GM21367 (cell line): Measurements from ENCODE around the gene SPEM1.

Experiments used
- ATAC-seq: cut with Tn5 transposase; IDR thresholded peaks from one replicate; pipeline ENCODE4 v1.9.1; 2021; ENCODE audit not compliant: unreplicated experiment

The SPEM1 gene, protein sequence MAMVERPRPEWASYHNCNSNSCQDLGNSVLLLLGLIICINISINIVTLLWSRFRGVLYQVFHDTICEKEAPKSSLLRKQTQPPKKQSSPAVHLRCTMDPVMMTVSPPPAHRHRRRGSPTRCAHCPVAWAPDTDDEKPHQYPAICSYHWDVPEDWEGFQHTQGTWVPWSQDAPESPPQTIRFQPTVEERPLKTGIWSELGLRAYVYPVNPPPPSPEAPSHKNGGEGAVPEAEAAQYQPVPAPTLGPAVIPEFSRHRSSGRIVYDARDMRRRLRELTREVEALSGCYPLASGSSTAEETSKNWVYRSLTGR

DNA sequence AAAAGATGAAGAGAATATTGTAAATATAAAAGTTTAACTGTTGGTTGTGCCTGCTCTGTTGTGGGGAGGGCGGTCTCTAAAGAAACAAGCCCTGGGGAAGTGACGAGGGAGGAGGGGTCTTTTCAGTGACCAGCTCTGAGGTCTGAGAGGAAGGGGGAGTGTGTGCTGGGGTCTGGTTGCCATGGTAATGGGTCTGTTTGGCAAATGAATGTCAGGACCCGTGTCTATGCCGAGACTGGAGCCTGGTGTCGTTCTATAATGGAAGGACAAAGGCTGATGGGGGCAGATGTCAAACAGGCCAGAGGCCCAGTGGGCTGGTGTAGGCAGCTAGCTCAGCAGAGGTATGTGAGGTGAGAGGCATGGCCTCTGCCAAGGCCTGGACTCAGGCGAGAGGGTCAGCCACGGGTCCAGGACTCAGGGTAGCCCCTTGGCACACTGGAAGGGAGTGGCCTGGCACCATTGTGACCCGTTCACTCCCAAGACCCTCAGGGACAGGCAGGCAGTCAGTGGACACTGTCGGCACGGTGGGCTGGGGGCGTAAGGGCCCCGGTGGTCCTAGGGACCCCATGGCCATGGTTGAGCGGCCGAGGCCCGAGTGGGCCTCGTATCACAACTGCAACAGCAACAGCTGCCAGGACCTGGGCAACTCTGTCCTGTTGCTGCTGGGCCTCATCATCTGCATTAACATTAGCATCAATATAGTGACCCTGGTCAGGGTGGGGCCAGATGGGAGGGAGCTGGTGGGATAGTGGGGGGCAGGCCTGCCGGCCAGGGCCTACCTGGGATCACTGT lies at the start of gene SPEM1:
SPEM1 (plus strand) TSS at position 506 of the 792 bp plus-strand sequence; CDS start at position 567, 61 bp downstream.
- ATAC-seq = no peak

DNA sequence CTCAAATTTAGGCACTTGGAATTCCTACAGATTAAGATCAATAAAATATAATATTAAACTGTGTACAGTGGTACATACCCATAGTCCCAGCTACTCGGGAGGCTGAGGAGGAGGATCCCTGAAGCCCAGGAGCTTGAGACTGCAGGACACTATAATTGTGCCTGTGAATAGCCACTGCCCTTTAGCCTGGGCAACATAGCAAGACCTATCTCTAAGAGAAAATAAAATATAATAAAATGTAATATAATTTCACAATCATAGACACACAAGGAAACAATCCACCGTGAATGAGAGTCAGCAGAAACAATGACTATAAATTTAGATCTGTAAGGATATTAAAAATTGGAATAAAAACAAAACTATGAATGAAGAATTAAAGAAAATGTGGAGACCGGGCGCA lies 49.3 kb upstream of the SPEM1 start:
- ATAC-seq = no peak

DNA sequence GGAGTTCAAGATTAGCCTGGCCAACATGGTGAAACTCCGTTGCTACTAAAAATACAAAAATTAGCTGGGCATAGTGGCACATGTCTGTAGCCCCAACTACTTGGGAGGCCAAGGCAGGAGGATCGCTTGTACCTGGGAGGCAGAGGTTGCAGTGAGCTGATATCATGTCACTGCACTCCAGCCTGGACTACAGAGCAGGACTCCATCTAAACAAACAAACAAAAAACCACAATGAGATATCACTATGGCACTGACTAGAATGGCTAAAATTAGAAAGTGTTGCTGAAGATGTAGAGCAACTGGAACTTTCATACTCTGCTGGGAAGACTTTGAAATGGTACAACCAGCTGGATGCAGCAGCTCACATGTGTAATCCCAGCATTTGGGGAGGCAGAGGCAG lies 45.8 kb upstream of the SPEM1 start:
- ATAC-seq = no peak

DNA sequence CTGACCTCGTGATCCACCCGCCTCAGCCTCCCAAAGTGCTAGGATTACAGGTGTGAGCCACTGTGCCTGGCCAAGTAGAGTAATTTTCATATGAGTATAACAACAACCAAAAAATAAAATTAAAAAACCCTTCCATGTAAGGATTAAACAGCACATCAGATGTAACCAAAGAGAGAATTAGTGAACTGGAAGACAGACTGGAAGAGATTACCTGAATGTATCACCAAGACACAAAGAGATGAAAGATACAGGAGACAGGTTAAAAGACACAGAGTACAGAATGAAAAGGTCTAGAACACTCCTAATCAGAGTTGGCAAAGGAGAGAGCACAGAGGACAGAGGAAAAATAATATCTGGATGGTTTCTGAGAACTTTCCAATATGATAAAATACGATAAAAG lies 41.0 kb upstream of the SPEM1 start:
- no peak for ATAC-seq

DNA sequence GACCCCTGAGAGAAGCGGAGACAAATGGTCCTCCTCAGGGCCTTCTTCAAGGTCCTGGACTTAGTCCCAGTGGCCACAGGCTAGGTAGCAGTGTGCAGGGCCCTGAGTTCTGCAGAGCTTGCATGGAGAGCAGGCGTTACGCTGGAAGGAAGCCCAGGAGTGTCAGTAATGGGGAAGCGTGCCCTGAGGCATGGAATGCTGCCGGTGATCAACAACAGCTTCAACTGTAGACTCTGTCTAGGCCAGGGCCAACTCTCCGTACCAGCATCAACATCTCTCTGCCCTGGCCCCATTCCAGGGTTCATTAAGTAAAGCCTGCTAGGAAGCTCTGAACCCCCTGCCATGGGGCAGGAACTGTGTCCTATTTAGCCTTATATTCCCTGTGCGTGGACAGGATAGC lies 39.8 kb upstream of the SPEM1 start:
- no peak for ATAC-seq

DNA sequence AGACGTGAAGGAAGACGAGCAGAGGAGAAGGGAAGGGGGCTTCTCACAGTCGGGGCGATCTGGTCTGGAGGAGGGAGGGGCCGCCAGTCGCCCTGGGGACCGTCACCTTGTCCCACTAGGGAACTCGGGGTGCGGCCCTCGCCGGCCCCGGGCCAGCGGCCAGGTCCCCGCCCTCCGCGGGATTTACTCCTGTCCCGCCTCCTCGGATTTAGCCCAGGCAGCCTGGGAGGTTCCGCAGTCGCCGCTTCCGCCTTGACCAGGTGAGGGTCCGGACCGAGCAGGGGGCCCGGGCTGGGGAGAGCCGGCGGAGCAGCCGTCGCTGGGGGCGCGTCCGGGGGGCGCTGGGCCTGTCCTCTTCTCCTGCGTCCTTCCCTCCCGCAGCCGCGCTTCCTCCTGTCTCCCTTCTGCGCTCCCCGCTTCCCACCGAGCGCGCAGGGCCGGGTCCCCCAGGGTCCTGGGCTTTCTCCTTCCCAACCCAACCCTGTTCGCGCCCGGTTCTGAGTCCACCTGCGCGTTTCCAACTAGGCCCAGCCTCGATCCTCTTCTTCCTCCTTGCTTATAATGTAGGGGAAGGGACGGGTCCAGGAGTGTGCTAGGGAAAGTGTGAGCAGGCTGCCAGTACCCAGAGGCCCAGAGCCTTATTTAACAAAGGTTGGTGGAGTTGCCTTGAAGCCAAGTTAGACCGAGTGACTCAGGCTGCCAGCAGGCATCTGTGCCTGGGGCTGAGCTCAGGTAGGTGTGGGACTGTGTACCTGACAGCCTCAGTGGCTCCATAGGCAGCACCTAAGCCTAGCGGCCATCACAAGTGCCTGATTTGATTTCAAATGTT lies 39.1 kb upstream of the SPEM1 start, which contains the start of gene TNK1:
TNK1 (plus strand) TSS at position 235 of the 829 bp plus-strand sequence. CDS start 1,838 bp downstream, outside the sequence.
- no peak for ATAC-seq

DNA sequence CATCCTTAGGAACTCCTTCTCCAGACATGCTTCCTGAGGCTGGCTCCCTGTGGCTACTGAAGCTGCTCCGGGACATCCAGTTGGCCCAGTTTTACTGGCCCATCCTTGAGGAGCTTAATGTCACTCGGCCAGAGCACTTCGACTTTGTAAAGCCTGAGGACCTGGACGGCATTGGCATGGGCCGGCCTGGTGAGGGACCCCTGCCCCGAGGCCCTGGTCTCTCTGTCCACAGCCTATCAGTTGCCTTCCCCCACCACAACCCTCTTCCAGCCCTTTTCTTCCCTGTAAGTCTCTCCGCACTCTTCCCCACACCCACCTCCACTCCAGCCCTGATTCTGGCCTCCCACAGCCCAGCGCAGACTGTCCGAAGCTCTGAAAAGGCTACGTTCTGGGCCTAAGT lies 37.2 kb upstream of the SPEM1 start:
- ATAC-seq = no peak

DNA sequence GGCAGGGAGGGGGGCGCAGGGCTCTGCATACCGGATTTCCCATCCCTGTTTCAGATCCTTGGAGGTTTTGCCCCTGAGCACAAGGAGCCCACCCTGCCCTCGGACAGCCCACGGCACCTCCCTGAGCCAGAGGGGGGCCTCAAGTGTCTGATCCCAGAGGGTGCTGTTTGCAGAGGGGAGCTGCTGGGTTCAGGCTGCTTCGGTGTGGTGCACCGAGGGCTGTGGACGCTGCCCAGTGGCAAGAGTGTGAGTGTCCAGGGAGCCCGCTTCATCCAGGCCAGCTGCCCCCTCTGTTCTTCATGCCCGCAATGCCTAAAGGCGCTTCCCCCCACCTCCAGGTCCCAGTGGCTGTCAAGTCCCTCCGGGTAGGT lies 36.8 kb upstream of the SPEM1 start:
- no peak for ATAC-seq

DNA sequence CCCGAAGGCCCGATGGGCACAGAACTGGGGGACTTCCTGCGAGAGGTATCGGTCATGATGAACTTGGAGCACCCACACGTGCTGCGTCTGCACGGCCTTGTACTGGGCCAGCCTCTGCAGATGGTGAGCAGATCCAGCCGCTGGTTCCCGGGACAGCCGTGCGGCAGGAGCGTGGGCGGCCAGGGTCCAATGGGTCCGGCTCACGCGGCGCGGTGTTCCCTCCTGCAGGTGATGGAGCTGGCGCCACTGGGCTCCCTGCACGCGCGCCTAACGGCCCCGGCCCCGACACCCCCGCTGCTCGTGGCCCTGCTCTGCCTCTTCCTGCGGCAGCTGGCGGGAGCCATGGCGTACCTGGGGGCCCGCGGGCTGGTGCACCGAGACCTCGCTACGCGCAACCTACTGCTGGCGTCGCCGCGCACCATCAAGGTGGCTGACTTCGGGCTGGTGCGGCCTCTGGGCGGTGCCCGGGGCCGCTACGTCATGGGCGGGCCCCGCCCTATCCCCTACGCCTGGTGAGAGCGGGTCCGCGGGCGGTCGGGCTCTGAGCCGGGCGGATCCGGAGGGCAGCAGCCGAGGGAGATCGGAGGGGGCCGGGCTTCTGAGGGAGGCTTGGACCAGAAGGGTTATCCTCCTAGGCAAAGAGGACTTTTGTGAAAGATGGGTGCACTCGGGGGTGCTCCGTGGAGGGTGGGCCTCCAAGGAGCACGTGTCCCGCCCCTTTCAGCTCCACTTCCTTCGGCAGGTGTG lies 36.2 kb upstream of the SPEM1 start:
- no peak for ATAC-seq

DNA sequence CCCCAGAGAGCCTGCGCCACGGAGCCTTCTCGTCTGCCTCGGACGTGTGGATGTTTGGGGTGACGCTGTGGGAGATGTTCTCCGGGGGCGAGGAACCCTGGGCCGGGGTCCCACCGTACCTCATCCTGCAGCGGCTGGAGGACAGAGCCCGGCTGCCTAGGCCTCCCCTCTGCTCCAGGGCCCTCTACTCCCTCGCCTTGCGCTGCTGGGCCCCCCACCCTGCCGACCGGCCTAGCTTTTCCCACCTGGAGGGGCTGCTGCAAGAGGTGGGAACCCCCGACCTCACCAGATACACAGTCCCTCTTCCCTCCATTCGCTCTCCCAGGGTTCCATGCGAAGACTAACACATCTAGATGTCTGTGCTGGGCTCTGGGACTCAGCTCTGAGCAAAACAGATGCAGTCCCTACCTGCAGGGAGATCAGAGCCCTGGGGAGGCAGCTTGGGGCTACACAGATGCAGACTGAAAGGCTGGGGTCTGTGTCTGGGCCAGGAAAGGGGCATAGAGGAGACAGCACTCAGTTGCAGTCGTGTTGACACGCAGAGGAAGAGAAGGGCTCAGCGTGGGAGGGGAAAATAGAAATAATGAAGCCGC lies 35.5 kb upstream of the SPEM1 start:
- no peak for ATAC-seq

DNA sequence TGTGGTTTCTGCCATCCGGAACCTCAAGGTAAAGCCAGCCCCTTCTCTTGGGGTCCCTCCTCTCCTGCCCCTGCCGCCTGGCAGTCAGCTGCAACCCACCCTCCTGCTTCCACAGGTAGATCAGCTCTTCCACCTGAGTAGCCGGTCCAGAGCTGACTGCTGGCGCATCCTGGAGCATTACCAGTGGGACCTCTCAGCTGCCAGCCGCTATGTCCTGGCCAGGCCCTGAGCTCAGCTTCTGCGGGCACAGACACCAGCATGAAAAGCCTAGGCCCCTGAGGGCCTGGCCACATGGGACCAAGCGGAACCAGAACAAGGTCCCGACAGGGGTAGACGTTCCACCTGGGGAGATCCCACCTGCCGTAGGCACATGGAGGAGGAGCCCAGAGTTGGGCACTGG lies 31.3 kb upstream of the SPEM1 start:
- no peak for ATAC-seq

DNA sequence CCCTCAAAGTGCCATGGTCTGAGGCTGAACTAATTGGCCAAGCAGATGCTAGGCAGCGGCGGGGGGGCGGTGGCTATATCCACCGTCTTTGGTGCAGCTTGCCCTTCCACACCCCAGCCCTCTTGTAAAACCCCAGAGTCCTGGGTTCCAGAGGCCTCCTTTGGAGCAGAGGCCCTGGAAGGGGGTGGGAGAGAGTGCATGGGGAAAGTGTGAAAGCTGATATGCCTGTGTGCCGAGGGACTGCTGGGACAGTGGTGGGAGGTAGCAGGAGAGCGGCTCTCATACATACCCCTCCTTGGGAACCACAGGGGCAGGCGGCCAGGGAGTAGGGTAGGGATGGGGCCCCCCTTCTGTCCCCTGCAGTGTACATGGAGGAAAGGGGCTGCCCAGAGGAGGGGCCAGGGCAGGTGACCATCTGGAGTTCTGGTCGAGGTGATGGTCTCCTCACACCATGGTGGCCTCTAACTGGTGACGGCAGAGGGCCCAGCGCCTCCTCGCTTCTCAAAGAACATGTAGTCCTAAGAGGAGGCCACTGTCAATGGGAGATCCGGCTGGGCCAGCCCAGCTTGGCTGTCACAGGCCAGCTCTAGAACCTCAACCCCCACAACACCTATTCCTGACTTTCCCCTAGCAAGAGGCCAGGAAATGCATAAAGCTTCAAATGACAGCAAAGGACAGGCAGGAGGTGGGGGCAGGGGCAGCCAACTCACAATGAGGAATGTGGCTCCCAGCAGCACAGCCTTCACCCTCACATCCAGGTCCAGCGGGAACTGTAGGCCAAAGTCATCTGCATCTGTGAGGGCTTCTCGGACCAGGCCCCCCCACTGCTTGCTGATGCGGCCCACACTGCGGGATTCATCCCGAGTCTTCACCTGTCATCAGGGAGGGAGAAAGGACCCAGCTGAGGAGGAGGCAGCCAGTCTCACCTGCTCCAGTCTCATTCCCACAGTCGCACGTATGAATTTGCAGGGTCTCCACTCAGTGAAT lies 29.9 kb upstream of the SPEM1 start:
- no peak for ATAC-seq

DNA sequence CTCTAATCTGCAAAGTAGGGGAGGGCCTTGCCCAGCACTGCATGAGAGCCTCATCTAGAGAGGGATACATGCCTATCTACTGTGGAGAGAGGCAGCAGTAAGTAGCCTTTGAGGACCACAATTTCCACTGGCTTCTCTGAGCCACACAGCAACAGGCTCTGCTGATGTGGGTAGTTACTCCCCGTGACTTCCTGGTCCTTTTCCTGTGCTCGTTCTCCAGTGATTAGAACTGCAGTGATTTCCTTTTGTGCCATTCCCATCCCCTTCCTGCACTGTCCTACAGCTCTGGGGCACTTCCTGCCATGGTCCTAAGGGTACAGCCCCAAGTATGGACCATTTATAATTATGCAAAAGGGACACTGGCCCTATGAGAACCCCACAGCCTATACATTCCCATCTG lies 28.8 kb upstream of the SPEM1 start:
- ATAC-seq = no peak

DNA sequence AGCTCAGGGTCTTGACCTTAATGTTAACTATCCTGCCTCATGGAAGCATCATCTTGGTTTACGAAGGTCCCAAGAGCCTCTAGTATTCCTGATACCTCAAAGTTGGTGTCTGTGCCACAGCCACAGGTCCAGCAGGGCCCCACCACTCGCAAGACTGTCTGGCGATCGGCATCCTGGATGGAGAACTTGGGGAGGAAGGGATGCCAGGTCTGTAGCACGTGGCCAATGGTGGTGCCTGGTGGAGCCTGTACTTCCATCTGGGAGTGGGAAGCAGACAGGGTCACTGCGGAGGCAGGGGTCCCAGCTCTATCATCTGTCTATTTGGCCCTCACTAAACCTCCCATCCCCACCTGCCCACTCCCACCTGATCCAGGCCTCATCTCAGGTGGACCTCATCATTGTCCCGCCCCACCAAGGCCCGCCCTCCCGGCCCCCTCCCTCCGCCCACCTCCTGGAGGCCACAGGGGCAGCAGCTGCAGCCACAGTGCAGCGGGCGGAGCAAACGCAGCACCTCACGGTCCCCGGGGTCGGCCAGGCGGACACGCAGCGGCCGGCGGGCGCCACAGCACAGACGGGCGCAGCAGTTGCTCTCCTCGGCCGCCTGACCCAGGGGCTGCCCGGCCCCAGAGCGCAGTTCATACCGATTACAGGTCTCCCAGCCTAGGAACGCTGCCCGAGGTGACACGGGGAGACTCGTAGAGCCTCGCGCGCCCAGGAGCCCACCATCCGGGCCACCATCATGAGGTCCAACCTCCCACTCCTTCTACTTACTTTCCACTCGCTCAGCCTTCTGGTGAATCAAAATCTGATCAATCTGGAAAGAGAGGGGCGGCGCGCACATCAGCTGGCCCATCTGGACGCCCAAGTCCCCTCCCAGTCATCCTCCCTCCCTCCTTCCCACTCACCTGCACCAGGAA lies 27.2 kb upstream of the SPEM1 start:
- ATAC-seq = no peak

DNA sequence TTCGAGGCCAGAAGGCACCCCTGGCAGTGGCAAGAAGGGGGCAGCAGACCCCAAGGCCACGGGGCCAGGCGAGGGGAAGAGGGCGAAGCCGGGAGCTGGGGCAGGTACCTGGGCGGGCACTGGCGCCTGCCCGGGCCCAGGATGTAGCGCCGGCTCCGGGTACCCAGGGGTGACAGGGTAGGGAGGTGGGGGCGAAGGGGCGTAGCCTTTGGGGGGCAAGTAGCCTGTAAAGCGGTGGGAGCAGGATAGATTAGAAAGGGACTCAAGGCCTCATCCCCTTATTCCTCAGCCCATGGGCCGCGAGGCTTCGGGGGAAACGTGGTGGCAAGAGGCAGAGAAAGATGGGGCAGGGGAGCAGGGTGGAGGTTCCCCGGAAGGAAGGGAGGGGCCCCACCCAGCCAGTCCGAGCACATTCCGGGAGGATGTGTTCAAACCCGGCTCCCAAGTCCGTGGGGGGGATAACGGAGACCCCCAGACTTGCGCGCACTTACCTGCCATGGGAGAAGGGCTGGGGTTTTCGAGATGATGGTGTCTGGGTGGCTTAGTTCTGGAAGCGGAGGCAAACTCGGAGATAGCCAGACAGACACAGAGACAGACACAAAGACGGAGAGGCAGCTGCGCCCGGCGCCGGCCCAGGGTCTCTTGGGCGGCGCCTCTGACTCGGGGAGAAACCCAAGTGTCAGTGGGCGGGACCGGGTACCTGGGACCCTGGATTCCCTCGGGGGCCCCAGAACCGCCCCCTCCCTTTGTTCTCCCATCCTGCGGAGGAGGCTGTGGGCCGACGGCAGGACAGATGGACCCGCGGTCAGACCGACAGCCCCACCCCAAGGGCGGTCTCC lies 26.3 kb upstream of the SPEM1 start:
- ATAC-seq = peak; percentile 17

DNA sequence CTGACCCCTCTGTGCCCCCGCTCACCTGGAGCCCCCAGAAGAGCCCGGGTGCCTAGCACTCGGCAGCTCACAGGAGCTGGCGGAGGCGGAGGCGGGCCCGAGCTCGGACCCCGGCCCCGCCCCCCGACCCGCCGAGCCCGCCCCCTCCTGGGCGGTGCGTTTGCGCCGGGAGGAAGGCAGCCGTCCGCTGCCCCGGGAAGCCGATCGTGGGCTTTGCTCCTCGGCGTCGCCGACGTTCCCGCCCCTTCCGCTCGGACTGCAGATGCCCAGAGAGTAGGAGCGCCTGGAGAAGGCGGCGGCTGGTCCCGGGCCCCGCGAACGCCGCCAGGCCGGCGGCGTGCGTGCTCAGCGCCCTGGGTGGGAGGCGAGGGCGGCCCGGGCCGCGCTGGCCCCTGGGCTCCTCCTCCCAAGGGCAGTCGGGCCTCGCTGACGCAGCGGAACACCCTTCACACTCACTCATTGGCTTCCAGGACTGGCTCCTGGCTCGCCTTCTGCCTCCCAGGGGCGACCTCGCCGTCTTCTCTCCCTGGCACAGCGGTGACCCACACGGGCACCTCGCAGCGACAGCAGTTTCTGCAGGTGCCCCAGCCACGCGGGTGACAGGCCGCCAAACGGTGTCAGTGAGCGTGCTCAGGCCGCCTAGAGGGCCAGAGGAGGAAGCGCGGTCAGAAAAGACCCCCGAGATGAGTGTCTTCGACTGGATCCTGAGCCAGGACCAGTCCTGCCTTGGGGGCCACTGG lies 25.5 kb upstream of the SPEM1 start, which contains the start of gene PLSCR3:
PLSCR3 (minus strand) TSS at position 74 of the 740 bp plus-strand sequence. CDS start 415 bp downstream, outside the sequence.
- ATAC-seq = peak; percentile 65
